HG03159 (cell line): ENCODE results near the gene AKAP17A.

Experiments
- ATAC-seq: cut with Tn5 transposase; IDR thresholded peaks from one replicate; pipeline ENCODE4 v1.9.1; 2021; ENCODE audit warnings: mild to moderate bottlenecking, moderate library complexity; ENCODE audit not compliant: unreplicated experiment

AKAP17A gene

DNA sequence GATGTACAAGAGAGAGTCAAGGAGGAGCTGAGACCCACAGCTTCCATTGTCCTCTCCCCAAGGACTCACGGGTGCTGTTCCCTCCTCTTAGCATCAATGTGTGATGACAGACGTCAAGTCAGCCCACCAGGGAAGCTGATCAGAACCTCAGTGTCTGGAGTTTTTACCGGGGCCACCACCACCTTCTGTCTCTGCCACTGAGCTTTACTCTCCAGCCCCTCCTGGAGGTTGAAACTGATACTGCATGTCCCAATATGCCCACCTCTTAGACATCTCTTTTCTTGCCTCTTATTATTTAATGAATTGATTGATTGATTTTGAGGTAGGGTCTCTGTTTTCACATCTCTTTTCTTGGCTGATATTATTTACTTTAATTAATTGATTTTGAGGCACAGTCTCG, 10.3 kb upstream of the AKAP17A start:
- peak; percentile 62 for ATAC-seq

DNA sequence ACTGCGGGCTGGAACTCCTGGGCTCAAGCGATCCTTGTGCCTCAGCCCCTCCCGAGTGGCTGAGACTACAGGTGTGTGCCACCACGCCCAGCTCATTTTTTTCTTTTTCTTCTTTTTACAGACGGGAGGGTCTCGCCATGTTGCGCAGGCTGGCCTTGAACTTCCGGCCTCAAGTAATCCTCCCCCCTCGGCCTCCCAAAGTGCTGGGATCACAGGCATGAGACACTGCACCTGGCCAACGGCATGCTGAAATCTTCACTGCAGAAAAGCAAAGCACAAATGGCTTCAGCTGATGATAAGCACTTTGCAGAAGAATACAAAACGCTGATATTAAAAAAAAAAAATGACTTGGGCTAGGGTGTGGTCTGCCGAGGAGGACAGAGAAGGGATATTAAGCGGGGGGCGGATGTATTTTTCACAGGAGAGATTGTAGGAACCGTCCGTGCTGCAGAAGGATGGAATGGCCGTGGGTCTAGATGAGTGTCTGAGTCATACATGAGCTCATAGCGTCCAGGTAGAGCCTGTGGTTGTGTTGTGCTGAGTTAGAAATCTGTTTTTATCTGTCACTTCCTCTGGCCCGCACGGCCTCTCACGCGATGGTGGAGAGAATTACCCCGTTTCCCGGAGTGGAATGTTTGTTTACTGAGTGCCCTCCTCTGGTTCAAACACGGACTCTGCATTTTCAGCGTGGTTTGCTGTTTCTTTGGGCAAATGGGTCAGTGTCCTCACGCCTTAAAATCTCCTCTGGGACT, 8.5 kb upstream of the AKAP17A start:
- peak; percentile 45 for ATAC-seq

- no peak for ATAC-seq
These were observed 7.0 kb upstream of the AKAP17A start for GRCh38 chrX:1584237-1585011.

DNA sequence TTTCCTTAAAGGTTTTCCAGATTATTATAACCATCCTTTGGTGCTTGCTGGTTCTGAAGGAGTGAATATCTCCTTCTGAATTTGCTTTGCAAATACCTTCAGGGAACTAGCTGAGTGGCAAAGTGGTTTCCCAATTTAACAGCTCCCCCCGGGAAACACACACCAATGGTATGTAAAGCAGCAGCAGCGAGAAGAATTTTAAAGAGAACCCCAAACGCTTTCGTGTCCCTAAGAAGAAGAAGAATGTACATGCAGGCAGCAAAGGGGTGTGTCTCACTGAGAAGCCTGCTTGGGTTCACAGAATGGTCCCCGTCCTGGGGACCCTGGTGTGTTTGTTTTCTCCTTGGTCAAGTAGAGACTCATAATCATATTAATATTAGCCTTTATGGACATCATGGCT, 4.2 kb upstream of the AKAP17A start:
- ATAC-seq: no peak

- no peak for ATAC-seq
These were observed 1.9 kb upstream of the AKAP17A start for GRCh38 chrX:1589356-1590130.

GRCh38 chrX:1591863-1592469, 562 bp downstream of the AKAP17A start:
- ATAC-seq: no peak

DNA sequence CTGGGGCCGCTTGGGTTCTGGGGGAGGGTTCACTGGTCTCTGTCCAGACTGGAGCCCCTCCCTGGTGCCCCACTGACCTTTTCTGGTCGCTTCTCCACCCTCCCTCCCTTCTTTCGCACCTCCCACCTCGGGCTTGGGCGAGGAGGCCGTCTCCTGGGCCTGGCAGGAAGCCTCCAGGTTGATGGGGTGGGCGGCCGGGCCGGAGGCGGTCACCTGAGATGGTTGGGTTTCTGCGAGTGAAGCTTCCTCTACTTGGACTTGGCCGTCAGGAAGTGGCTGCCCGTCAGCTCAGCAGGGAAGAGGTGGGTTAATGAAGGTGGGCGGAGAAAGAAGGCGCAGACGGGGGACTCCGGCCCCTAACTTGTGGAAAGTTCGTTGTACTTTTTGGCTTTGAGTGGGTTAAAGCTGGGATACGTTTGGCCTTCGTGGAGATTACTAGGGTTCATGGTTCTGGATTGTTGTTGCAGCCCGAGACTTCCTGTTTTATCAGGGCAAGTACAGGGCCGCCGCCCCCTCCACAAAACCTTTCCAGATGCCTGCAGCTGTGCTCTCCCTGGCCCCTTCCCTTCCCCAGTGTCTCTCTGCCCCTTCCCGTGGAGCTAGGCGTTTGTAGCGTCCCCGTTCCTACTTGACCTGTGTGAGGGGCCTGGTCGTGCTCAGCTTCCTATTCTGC, 1.2 kb downstream of the AKAP17A start:
- ATAC-seq: no peak

GRCh38 chrX:1593286-1594271, 2.2 kb downstream of the AKAP17A start:
- no peak for ATAC-seq

- no peak for ATAC-seq
These were observed 4.3 kb downstream of the AKAP17A start for GRCh38 chrX:1595711-1596060.

GRCh38 chrX:1596676-1597344, 5.4 kb downstream of the AKAP17A start:
- ATAC-seq: no peak

GRCh38 chrX:1597345-1598020, 6.1 kb downstream of the AKAP17A start:
- ATAC-seq: no peak

- ATAC-seq: no peak
These were observed 6.8 kb downstream of the AKAP17A start for GRCh38 chrX:1598021-1598875.

DNA sequence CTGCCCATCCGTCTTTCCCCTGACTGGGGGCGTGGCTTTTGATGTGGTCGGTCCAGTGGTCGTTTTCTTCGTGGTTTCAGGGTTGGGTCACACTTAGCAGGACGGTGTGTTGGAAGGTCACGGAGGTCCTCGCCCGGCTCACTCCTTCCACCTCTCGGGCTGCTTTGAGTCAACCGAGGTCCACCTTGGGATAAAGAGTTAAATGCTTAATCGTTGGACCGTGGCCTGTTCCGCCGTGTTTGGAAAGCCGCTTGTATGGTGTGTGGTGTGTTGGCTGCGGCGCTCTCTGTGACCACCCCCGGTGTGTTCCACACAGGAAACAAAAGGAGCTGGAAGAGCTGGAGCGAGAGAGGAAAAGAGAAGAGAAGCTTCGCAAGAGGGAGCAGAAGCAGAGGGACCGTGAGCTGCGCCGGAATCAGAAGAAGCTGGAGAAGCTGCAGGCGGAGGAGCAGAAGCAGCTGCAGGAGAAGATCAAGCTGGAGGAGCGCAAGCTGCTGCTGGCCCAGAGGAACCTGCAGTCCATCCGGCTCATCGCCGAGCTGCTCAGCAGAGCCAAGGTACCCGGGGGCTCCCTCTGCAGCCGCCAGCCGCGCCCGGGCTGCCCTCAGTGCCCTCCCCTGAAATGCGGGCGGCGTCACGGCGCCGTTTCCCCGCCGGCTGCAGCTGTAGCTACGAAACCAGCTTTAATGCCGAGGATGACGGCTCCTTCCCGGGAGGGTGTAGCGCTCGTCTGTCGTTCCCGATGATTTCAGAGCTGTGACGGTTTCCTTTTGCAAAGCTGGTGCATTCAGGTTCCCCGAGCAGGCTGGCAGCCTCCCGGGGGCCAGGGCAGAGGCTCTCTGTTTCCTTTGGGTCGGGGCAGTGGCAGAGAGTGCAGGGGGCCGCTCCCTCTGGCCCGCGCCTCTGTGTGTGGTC, 7.7 kb downstream of the AKAP17A start:
- ATAC-seq: no peak

GRCh38 chrX:1599791-1600405, 8.5 kb downstream of the AKAP17A start:
- ATAC-seq: no peak

GRCh38 chrX:1600406-1601050, 9.1 kb downstream of the AKAP17A start:
- no peak for ATAC-seq
